Measurements from ENCODE around the gene DNAJC4. TPM values are rescaled to one million over a fixed set of nuclear protein-coding genes. Genes with fewer than 3 reads are reported as not detected.
"Not testable (repeated sequence)": the region's sequence is repeated elsewhere in the genome, so short reads cannot be mapped to it uniquely, and the experiment has no call there.

Gene DNAJC4
- total RNA-seq, 1 donor from 2014 or later = 13.5 TPM

GRCh38 chr11:64244966-64245365 lies 14.6 kb downstream of the DNAJC4 start:
- DNase-seq (ENCODE audit: low spot score) = no peak

GRCh38 chr11:64245401-64245796 lies 15.1 kb downstream of the DNAJC4 start:
- DNase-seq (ENCODE audit: low spot score) = no peak

- peak; percentile 80 for DNase-seq (ENCODE audit: low spot score)
These were observed 15.7 kb downstream of the DNAJC4 start for GRCh38 chr11:64245797-64246620.

- DNase-seq (ENCODE audit: low spot score) = not testable (repeated sequence)
These were observed 16.2 kb downstream of the DNAJC4 start for GRCh38 chr11:64246621-64246870.

GRCh38 chr11:64246871-64247728 lies 16.8 kb downstream of the DNAJC4 start, which contains the start of gene PPP1R14B:
TSS of gene PPP1R14B (minus strand) at chr11:64246943. CDS start at chr11:64246673, 270 bp downstream.
- peak; percentile 91 for DNase-seq (ENCODE audit: low spot score)

- no peak for DNase-seq (ENCODE audit: low spot score)
These were observed 17.6 kb downstream of the DNAJC4 start for GRCh38 chr11:64247729-64248531.

- no peak for DNase-seq (ENCODE audit: low spot score)
These were observed 18.2 kb downstream of the DNAJC4 start for GRCh38 chr11:64248578-64248977.

GRCh38 chr11:64249038-64249437 lies 18.7 kb downstream of the DNAJC4 start:
- no peak for DNase-seq (ENCODE audit: low spot score)

- DNase-seq (ENCODE audit: low spot score) = no peak
These were observed 19.4 kb downstream of the DNAJC4 start for GRCh38 chr11:64249563-64250414.

- no peak for DNase-seq (ENCODE audit: low spot score)
These were observed 20.2 kb downstream of the DNAJC4 start for GRCh38 chr11:64250415-64251015.

- DNase-seq (ENCODE audit: low spot score) = peak; percentile 49
These were observed 20.8 kb downstream of the DNAJC4 start, which contains the start of gene PLCB3 for GRCh38 chr11:64251016-64251752. TSS of gene PLCB3 (plus strand) at chr11:64251530. CDS start at chr11:64251650, 120 bp downstream.

GRCh38 chr11:64251753-64252002 lies 21.3 kb downstream of the DNAJC4 start:
- DNase-seq (ENCODE audit: low spot score) = no peak

- DNase-seq (ENCODE audit: low spot score) = peak; percentile 44
These were observed 21.9 kb downstream of the DNAJC4 start for GRCh38 chr11:64252003-64252872.

GRCh38 chr11:64253043-64253442 lies 22.7 kb downstream of the DNAJC4 start:
- DNase-seq (ENCODE audit: low spot score) = no peak

- DNase-seq (ENCODE audit: low spot score) = no peak
These were observed 23.1 kb downstream of the DNAJC4 start for GRCh38 chr11:64253481-64253880.

GRCh38 chr11:64254326-64254725 lies 24.0 kb downstream of the DNAJC4 start:
- DNase-seq (ENCODE audit: low spot score) = no peak

- no peak for DNase-seq (ENCODE audit: low spot score)
These were observed 25.1 kb downstream of the DNAJC4 start for GRCh38 chr11:64255135-64256128.

- no peak for DNase-seq (ENCODE audit: low spot score)
These were observed 26.0 kb downstream of the DNAJC4 start for GRCh38 chr11:64256300-64256699.

Measured in umbilical cord (tissue), 2 donors.